K562 (cell line): ENCODE measurements around the gene RCN2. TPM values are rescaled to one million over a fixed set of nuclear protein-coding genes. Genes with fewer than 3 reads are reported as not detected.

Source experiments
- ARHGAP35 ChIP-seq: fragments of 450-650 bp; IDR thresholded peaks from 2 replicates; pipeline ENCODE4 v1.6.1; 2018; ENCODE audit not compliant: partially characterized antibody
- ATF1 ChIP-seq, 2 experiments: fragments of 450-650 bp in 1 of 2; IDR thresholded peaks; 2 replicates each; pipeline ENCODE4 v1.6.1; 2016; ENCODE audit warnings: missing compliant biosample characterization in 1 of 2, missing genetic modification characterization in 1 of 2
- CHD2 ChIP-seq: IDR thresholded peaks from 2 replicates; pipeline ENCODE4 v1.6.1; 2011; ENCODE audit warnings: low read depth, low read length
- ELF1 ChIP-seq: fragments of 200-800 bp; sonication (Bioruptor generic); IDR thresholded peaks from 2 replicates; pipeline ENCODE4 v1.6.1; 2016; ENCODE audit warnings: missing genetic modification characterization, missing compliant biosample characterization
- ESRRB ChIP-seq: fragments of 250-450 bp; sonication (Bioruptor Pico); IDR thresholded peaks from 2 replicates; pipeline ENCODE4 v1.5.0; 2020; ENCODE audit warnings: mild to moderate bottlenecking, moderate library complexity, borderline replicate concordance
- HNRNPLL ChIP-seq: fragments of 200-400 bp; formaldehyde crosslinking; IDR thresholded peaks from 2 replicates; pipeline ENCODE4 v1.6.1; 2017; ENCODE audit warnings: low read length, low read depth, mild to moderate bottlenecking; ENCODE audit not compliant: poor library complexity, severe bottlenecking
- KAT2B ChIP-seq: IDR thresholded peaks from one replicate; pipeline ENCODE4 v1.6.1; 2012; ENCODE audit warnings: low read depth, mild to moderate bottlenecking, control low read depth, inconsistent platforms, low read length, moderate library complexity
- KLF6 ChIP-seq: fragments of 250-450 bp; sonication (Bioruptor Pico); IDR thresholded peaks from 2 replicates; pipeline ENCODE4 v1.4.0; 2020; ENCODE audit warnings: mild to moderate bottlenecking, moderate library complexity, borderline replicate concordance
- NFYB ChIP-seq: IDR thresholded peaks from 2 replicates; pipeline ENCODE4 v1.6.1; 2011; ENCODE audit warnings: mild to moderate bottlenecking, moderate library complexity; ENCODE audit not compliant: insufficient read length; ENCODE audit errors: extremely low read depth
- OTX1 ChIP-seq: fragments of 450-650 bp; formaldehyde crosslinking; IDR thresholded peaks from 2 replicates; pipeline ENCODE4 v1.4.0; 2022; ENCODE audit warnings: mild to moderate bottlenecking
- PHB ChIP-seq: fragments of 250-450 bp; sonication (Bioruptor Pico); IDR thresholded peaks from 2 replicates; pipeline ENCODE4 v1.5.0; 2021
- SRSF1 ChIP-seq: fragments of 200-400 bp; formaldehyde crosslinking; IDR thresholded peaks from 2 replicates; pipeline ENCODE4 v1.6.1; 2017; ENCODE audit warnings: mild to moderate bottlenecking, low read depth, low read length, moderate library complexity
- TBL1XR1 ChIP-seq, 2 experiments: IDR thresholded peaks; 2 replicates each; pipeline ENCODE4 v1.6.1; 2012; ENCODE audit warnings: improper control_type of control experiment in 2 of 2, low read length in 2 of 2, mild to moderate bottlenecking in 1 of 2
- TFAM ChIP-seq: fragments of 250-450 bp; sonication (Bioruptor Pico); conservative IDR thresholded peaks from 2 replicates; pipeline ENCODE4 v1.5.0; 2021; ENCODE audit warnings: mild to moderate bottlenecking, moderate library complexity
- TRIM24 ChIP-seq, 2 experiments: fragments of 450-650 bp; IDR thresholded peaks; 2 replicates each; pipeline ENCODE4 v1.6.1; 2016
- ZBED1 ChIP-seq: IDR thresholded peaks from 2 replicates; pipeline ENCODE4 v1.6.1; 2014
- ZNF282 ChIP-seq: sonication (generic); formaldehyde crosslinking; IDR thresholded peaks from 2 replicates; pipeline ENCODE4 v1.8.1; 2023; ENCODE audit warnings: missing genetic modification reagents
- ZNF696 ChIP-seq: fragments of 250-450 bp; sonication (Bioruptor Pico); conservative IDR thresholded peaks from 2 replicates; pipeline ENCODE4 v1.4.0; 2020; ENCODE audit warnings: mild to moderate bottlenecking, moderate library complexity
- polyA plus RNA-seq, 8 experiments: library from polyadenylated mRNA; depleted of rRNA in 4 of 8; stranded (reverse) in 5 of 8; unstranded in 3 of 8; fragments of >200 nt; fragmentation: Nextera tagmentation in 2 of 8; fragmentation: Illumina TruSeq in 1 of 8; extraction: Ambion mirVana in 2 of 8; extraction: Trizol in 1 of 8; gene quantifications; 2 replicates each; pipeline versions ENCODE4 v1.2.1 to v1.2.3, GENCODE V29; 2011 to 2014; ENCODE audit warnings: inconsistent platforms in 1 of 8, missing spikeins in 1 of 8
- total RNA-seq, 7 experiments: library from RNA; depleted of rRNA in 6 of 7; stranded (reverse); fragments of >200 nt in 6 of 7; fragmentation: Illumina TruSeq in 2 of 7; extraction: Trizol in 2 of 7; gene quantifications; 2 replicates each; pipeline versions ENCODE4 v1.2.1 to v1.2.3, GENCODE V29; 2011 to 2021; ENCODE audit warnings: low replicate concordance in 1 of 7
- TF ChIP-seq, protein P1 (sequence below): sonication (generic); formaldehyde crosslinking; IDR thresholded peaks from 2 replicates; pipeline ENCODE4 v1.8.0; 2022; ENCODE audit warnings: missing genetic modification reagents, mild to moderate bottlenecking, borderline replicate concordance
- TF ChIP-seq, protein P2 (sequence below): IDR thresholded peaks from 2 replicates; pipeline ENCODE4 v1.6.1; 2011; ENCODE audit warnings: borderline replicate concordance, low read depth, mild to moderate bottlenecking, moderate library complexity, low read length; ENCODE audit not compliant: insufficient read depth, poor library complexity, severe bottlenecking
- TF ChIP-seq, protein P3 (sequence below): IDR thresholded peaks from 2 replicates; pipeline ENCODE4 v1.6.1; 2011; ENCODE audit not compliant: insufficient read length; ENCODE audit errors: extremely low read depth

The RCN2 gene
- total and polyA plus RNA-seq, 9 of the 15 experiments (the other 6 are each of a cell fraction or from before 2014, with no cell fraction given) = 20.9 to 63.6 (median 52.8) TPM

DNA sequence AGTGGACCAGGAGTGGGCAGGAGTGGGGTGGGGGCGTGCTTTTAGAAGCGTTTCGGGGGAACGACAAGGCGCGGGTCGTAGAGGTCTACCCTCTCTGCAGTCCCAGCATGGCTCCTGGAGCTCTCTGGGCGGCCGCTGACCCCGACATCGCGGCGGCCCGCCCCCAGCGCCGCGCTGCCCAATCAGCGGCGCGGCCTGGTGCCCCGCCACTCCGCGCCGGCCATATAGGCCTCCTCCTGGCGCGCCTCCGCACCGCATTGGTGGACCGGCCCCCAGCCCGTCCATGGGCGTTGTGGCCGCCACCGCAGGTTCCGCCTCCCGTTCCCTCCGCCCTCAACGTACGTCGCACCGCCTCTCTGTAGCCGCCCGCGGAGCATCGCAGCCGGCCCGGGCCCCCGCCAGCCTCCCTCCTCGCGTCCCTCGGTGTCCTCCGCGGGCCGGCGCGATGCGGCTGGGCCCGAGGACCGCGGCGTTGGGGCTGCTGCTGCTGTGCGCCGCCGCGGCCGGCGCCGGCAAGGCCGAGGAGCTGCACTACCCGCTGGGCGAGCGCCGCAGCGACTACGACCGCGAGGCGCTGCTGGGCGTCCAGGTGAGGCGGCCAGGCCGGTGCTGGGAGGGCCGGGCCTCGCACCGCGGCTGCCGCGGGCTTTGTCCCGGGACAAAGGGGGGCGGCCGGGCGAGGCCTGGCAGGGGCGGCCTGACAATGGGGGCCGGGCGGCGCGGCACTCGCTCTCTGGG is at the start of gene RCN2 (continued):
- TF ChIP-seq HNRNPLL = peak; percentile 98
- TF ChIP-seq OTX1 (CRISPR knock-in tag) = no peak
- no peak for TF ChIP-seq ATF1 (CRISPR knock-in tag; IDR thresholded peaks at IDR 0.05)
- peak; percentile 85 for TF ChIP-seq ATF1 (tag; IDR thresholded peaks at IDR 0.05)
- no peak for TF ChIP-seq ARHGAP35
- TF ChIP-seq, protein P1, sequence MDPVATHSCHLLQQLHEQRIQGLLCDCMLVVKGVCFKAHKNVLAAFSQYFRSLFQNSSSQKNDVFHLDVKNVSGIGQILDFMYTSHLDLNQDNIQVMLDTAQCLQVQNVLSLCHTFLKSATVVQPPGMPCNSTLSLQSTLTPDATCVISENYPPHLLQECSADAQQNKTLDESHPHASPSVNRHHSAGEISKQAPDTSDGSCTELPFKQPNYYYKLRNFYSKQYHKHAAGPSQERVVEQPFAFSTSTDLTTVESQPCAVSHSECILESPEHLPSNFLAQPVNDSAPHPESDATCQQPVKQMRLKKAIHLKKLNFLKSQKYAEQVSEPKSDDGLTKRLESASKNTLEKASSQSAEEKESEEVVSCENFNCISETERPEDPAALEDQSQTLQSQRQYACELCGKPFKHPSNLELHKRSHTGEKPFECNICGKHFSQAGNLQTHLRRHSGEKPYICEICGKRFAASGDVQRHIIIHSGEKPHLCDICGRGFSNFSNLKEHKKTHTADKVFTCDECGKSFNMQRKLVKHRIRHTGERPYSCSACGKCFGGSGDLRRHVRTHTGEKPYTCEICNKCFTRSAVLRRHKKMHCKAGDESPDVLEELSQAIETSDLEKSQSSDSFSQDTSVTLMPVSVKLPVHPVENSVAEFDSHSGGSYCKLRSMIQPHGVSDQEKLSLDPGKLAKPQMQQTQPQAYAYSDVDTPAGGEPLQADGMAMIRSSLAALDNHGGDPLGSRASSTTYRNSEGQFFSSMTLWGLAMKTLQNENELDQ = no peak
- TF ChIP-seq TRIM24 (IDR thresholded peaks at IDR 0.05) = no peak
- TF ChIP-seq ZNF282 = no peak
- TF ChIP-seq, protein P2, sequence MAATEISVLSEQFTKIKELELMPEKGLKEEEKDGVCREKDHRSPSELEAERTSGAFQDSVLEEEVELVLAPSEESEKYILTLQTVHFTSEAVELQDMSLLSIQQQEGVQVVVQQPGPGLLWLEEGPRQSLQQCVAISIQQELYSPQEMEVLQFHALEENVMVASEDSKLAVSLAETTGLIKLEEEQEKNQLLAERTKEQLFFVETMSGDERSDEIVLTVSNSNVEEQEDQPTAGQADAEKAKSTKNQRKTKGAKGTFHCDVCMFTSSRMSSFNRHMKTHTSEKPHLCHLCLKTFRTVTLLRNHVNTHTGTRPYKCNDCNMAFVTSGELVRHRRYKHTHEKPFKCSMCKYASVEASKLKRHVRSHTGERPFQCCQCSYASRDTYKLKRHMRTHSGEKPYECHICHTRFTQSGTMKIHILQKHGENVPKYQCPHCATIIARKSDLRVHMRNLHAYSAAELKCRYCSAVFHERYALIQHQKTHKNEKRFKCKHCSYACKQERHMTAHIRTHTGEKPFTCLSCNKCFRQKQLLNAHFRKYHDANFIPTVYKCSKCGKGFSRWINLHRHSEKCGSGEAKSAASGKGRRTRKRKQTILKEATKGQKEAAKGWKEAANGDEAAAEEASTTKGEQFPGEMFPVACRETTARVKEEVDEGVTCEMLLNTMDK = no peak
- TF ChIP-seq ELF1 (tag) = no peak
- no peak for TF ChIP-seq KAT2B
- TF ChIP-seq, protein P3, sequence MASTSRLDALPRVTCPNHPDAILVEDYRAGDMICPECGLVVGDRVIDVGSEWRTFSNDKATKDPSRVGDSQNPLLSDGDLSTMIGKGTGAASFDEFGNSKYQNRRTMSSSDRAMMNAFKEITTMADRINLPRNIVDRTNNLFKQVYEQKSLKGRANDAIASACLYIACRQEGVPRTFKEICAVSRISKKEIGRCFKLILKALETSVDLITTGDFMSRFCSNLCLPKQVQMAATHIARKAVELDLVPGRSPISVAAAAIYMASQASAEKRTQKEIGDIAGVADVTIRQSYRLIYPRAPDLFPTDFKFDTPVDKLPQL = no peak
- TF ChIP-seq TFAM (CRISPR knock-in tag) = no peak
- peak; percentile 83 for TF ChIP-seq NFYB
- no peak for TF ChIP-seq ZNF696 (CRISPR knock-in tag)
- TF ChIP-seq KLF6 = no peak
- no peak for TF ChIP-seq SRSF1
- no peak for TF ChIP-seq ESRRB
- no peak for TF ChIP-seq TBL1XR1 (IDR thresholded peaks at IDR 0.05; ENCODE audit: low read length in 2 of 2)
- peak; percentile 75 for TF ChIP-seq CHD2
- TF ChIP-seq ZBED1 = no peak
- no peak for TF ChIP-seq PHB
